ENCODE measurements around the gene KLK10.

The KLK10 gene, protein sequence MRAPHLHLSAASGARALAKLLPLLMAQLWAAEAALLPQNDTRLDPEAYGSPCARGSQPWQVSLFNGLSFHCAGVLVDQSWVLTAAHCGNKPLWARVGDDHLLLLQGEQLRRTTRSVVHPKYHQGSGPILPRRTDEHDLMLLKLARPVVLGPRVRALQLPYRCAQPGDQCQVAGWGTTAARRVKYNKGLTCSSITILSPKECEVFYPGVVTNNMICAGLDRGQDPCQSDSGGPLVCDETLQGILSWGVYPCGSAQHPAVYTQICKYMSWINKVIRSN

DNA sequence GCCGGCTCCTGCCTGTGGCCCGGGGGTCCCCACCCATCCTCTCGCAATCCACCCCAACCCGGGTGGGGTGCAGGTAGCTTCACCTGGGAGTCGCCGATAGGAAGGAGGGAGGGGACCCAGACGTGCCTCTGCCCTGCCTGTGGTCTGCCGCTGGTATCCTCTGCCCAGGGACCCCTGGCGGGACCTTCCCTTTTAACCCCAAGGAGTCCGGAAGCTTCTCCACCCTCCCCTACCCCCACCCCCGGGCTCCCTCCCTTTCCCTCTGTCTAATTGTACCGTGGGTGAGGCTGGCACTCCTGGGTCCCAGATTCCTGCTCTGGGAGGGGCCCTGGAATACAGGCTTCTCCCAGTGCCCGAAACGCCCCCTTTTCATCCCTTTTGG is at the start of gene KLK10:
Gene KLK10 (minus strand): TSS at position 166 of the 382 bp plus-strand sequence. CDS start 579 bp downstream, outside the sequence.
- Histone ChIP-seq H3K4me3 (ENCODE audit: low read depth in 1 of 2, low read length in 2 of 2) (no peak within 1 kb of the TSS), H3K27ac (ENCODE audit: low read depth, low read length) (no peak within 1 kb of the TSS), H3K4me1 (ENCODE audit: insufficient read depth, low read length) (no peaks in the 10 kb centered on the region), H3K9ac (ENCODE audit: low read length) (no peak within 1 kb of the TSS), H3K9me3 (ENCODE audit: low read length) (no peaks in the 10 kb centered on the region), H3K36me3 (ENCODE audit: insufficient read depth, low read length) (no peaks in the 10 kb centered on the region), H3K27me3 (ENCODE audit: control insufficient read depth in 1 of 2, insufficient read depth in 2 of 2, low read length in 2 of 2) (peaks cover 25 to 55% of the 10 kb centered on the region in 2 donors)

GRCh38 chr19:51066393-51067186 is 47.1 kb upstream of the KLK10 start:
- peaks cover 7 to 25% of the 10 kb centered on the region in 2 donors for H3K27me3 ChIP-seq (ENCODE audit: control insufficient read depth in 1 of 2, insufficient read depth in 2 of 2, low read length in 2 of 2)
- H3K4me3 ChIP-seq (ENCODE audit: low read depth in 1 of 2, low read length in 2 of 2), result no peak overlapping the region
- no peak overlapping the region for H3K27ac ChIP-seq (ENCODE audit: low read depth, low read length)
- H3K9me3 ChIP-seq (ENCODE audit: low read length), result no peaks in the 10 kb centered on the region
- no peaks in the 10 kb centered on the region for H3K4me1 ChIP-seq (ENCODE audit: insufficient read depth, low read length)
- no peak overlapping the region for H3K9ac ChIP-seq (ENCODE audit: low read length)
- H3K36me3 ChIP-seq (ENCODE audit: insufficient read depth, low read length), result no peaks in the 10 kb centered on the region

GRCh38 chr19:51065221-51065960 is 45.9 kb upstream of the KLK10 start:
- H3K36me3 ChIP-seq (ENCODE audit: insufficient read depth, low read length), result no peaks in the 10 kb centered on the region
- H3K4me3 ChIP-seq (ENCODE audit: low read depth in 1 of 2, low read length in 2 of 2), result no peak overlapping the region

DNA sequence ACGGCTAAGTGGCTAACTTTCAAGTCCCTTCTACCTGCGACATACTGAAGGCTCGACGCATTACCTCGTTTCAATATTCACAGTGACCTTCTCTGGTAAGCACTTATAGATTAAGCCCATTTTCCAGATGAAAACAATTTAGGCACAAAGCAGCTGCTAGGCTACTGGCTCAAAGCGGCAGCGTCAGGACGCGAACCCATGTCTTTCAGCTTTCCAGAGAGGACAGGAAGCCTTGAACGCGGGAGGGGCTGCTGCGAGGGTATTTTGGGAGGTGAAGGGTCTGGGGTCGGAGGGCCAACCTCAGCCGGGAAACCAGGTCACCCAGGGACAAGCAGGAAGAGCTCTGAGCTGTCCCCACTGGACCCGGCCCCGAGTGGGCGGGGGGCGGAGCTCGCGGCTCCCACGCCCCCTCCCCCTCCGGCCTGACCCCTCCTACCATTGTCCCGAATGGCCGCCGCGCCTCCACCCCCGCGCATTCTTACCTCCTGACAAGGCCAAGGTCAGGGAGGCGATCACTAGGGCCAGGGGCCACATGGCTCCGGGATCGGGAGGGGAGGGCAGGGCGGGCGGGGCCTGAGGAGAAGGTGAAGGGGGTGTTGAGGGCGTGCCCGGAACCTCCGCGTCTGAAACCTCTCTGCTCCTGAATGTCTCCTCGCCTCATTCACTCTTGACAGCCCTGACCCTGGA is 45.2 kb upstream of the KLK10 start, which contains the start of gene KLK13:
Gene KLK13 (minus strand): TSS at position 559 of the 687 bp plus-strand sequence. CDS start 25 bp downstream, at position 534.
- Histone ChIP-seq H3K4me3 (ENCODE audit: low read depth in 1 of 2, low read length in 2 of 2) (no peak within 1 kb of the TSS), H3K9ac (ENCODE audit: low read length) (no peak within 1 kb of the TSS), H3K27me3 (ENCODE audit: control insufficient read depth in 1 of 2, insufficient read depth in 2 of 2, low read length in 2 of 2) (peaks cover 12 to 25% of the 10 kb centered on the region in 2 donors), H3K36me3 (ENCODE audit: insufficient read depth, low read length) (no peaks in the 10 kb centered on the region), H3K4me1 (ENCODE audit: insufficient read depth, low read length) (no peaks in the 10 kb centered on the region), H3K9me3 (ENCODE audit: low read length) (no peaks in the 10 kb centered on the region), H3K27ac (ENCODE audit: low read depth, low read length) (no peak within 1 kb of the TSS)

More at GRCh38 chr19:51065221-51065960, 45.9 kb upstream of the KLK10 start:
- Histone ChIP-seq H3K9ac (ENCODE audit: low read length) (no peak overlapping the region), H3K9me3 (ENCODE audit: low read length) (no peaks in the 10 kb centered on the region), H3K4me1 (ENCODE audit: insufficient read depth, low read length) (no peaks in the 10 kb centered on the region), H3K27me3 (ENCODE audit: control insufficient read depth in 1 of 2, insufficient read depth in 2 of 2, low read length in 2 of 2) (peaks cover 12 to 25% of the 10 kb centered on the region in 2 donors), H3K27ac (ENCODE audit: low read depth, low read length) (no peak overlapping the region)

GRCh38 chr19:51063664-51064063 is 44.2 kb upstream of the KLK10 start:
- Histone ChIP-seq H3K4me3 (ENCODE audit: low read depth in 1 of 2, low read length in 2 of 2) (no peak overlapping the region), H3K4me1 (ENCODE audit: insufficient read depth, low read length) (no peaks in the 10 kb centered on the region), H3K27me3 (ENCODE audit: control insufficient read depth in 1 of 2, insufficient read depth in 2 of 2, low read length in 2 of 2) (peaks cover 12 to 25% of the 10 kb centered on the region in 2 donors), H3K27ac (ENCODE audit: low read depth, low read length) (no peak overlapping the region), H3K36me3 (ENCODE audit: insufficient read depth, low read length) (no peaks in the 10 kb centered on the region), H3K9me3 (ENCODE audit: low read length) (no peaks in the 10 kb centered on the region), H3K9ac (ENCODE audit: low read length) (no peak overlapping the region)

GRCh38 chr19:51060973-51061372 is 41.5 kb upstream of the KLK10 start:
- no peaks in the 10 kb centered on the region for H3K36me3 ChIP-seq (ENCODE audit: insufficient read depth, low read length)
- H3K4me3 ChIP-seq (ENCODE audit: low read depth in 1 of 2, low read length in 2 of 2), result no peak overlapping the region
- H3K4me1 ChIP-seq (ENCODE audit: insufficient read depth, low read length), result no peaks in the 10 kb centered on the region
- H3K27me3 ChIP-seq (ENCODE audit: control insufficient read depth in 1 of 2, insufficient read depth in 2 of 2, low read length in 2 of 2), result peaks cover 9 to 20% of the 10 kb centered on the region in 2 donors
- no peak overlapping the region for H3K27ac ChIP-seq (ENCODE audit: low read depth, low read length)
- no peak overlapping the region for H3K9ac ChIP-seq (ENCODE audit: low read length)
- no peaks in the 10 kb centered on the region for H3K9me3 ChIP-seq (ENCODE audit: low read length)

GRCh38 chr19:51060336-51060735 is 40.8 kb upstream of the KLK10 start:
- no peak overlapping the region for H3K9ac ChIP-seq (ENCODE audit: low read length)
- no peak overlapping the region for H3K27ac ChIP-seq (ENCODE audit: low read depth, low read length)
- H3K4me1 ChIP-seq (ENCODE audit: insufficient read depth, low read length), result no peaks in the 10 kb centered on the region
- no peaks in the 10 kb centered on the region for H3K9me3 ChIP-seq (ENCODE audit: low read length)
- no peaks in the 10 kb centered on the region for H3K36me3 ChIP-seq (ENCODE audit: insufficient read depth, low read length)
- peaks cover 6 to 14% of the 10 kb centered on the region in 2 donors for H3K27me3 ChIP-seq (ENCODE audit: control insufficient read depth in 1 of 2, insufficient read depth in 2 of 2, low read length in 2 of 2)
- H3K4me3 ChIP-seq (ENCODE audit: low read depth in 1 of 2, low read length in 2 of 2), result no peak overlapping the region

DNA sequence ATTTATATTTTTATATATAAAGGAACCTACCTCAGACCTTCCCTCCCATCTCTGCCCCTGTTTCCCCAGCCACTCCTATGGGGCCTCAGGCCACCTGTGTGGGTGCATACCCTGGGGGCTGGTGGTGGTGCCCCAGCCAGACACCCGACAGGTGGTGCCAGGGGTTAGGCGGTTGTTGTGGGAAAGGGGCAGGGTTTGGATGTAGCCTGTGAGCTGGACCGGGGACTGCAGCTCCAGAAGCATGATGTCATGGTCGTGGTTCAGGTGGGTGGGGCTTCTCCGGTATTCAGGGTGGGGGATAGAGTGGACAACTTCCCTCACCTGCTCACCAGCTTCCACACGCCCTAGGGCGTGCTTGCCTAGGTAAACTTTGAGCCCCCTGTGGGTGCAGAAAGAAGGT is 40.2 kb upstream of the KLK10 start:
- Histone ChIP-seq H3K36me3 (ENCODE audit: insufficient read depth, low read length) (no peaks in the 10 kb centered on the region), H3K9ac (ENCODE audit: low read length) (no peak overlapping the region), H3K9me3 (ENCODE audit: low read length) (no peaks in the 10 kb centered on the region), H3K4me1 (ENCODE audit: insufficient read depth, low read length) (no peaks in the 10 kb centered on the region), H3K27ac (ENCODE audit: low read depth, low read length) (no peak overlapping the region), H3K27me3 (ENCODE audit: control insufficient read depth in 1 of 2, insufficient read depth in 2 of 2, low read length in 2 of 2) (peaks cover 6 to 13% of the 10 kb centered on the region in 2 donors), H3K4me3 (ENCODE audit: low read depth in 1 of 2, low read length in 2 of 2) (no peak overlapping the region)

DNA sequence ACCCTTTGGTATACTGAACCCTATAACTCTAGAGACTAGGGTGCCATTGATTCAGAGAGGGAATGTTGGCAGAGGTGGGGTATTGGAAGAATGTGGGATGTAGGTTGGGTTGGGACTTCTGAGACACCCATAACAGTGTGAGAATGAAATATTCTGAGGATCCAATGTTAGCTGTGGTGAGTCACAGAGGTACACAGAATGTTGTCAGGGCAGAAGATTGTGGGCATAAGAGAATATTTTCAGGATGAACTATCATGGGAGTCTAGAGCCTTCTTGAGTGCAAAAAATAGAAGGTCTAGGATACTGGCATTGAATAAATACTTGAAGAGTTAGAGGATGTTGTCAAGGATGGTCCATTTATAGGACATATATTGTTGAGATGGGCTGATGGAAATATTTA is 36.4 kb upstream of the KLK10 start:
- Histone ChIP-seq H3K27ac (ENCODE audit: low read depth, low read length) (no peak overlapping the region), H3K4me1 (ENCODE audit: insufficient read depth, low read length) (no peaks in the 10 kb centered on the region), H3K9ac (ENCODE audit: low read length) (no peak overlapping the region), H3K9me3 (ENCODE audit: low read length) (no peaks in the 10 kb centered on the region), H3K36me3 (ENCODE audit: insufficient read depth, low read length) (no peaks in the 10 kb centered on the region), H3K4me3 (ENCODE audit: low read depth in 1 of 2, low read length in 2 of 2) (no peak overlapping the region), H3K27me3 (ENCODE audit: control insufficient read depth in 1 of 2, insufficient read depth in 2 of 2, low read length in 2 of 2) (peaks cover 0 to 5% of the 10 kb centered on the region in 2 donors)

- Histone ChIP-seq H3K27ac (ENCODE audit: low read depth, low read length) (no peak overlapping the region), H3K36me3 (ENCODE audit: insufficient read depth, low read length) (no peaks in the 10 kb centered on the region), H3K9ac (ENCODE audit: low read length) (no peak overlapping the region), H3K9me3 (ENCODE audit: low read length) (no peaks in the 10 kb centered on the region), H3K27me3 (ENCODE audit: control insufficient read depth in 1 of 2, insufficient read depth in 2 of 2, low read length in 2 of 2) (peaks cover 0 to 3% of the 10 kb centered on the region in 2 donors), H3K4me1 (ENCODE audit: insufficient read depth, low read length) (no peaks in the 10 kb centered on the region), H3K4me3 (ENCODE audit: low read depth in 1 of 2, low read length in 2 of 2) (no peak overlapping the region)
Measured at GRCh38 chr19:51047031-51047335, 27.5 kb upstream of the KLK10 start.

DNA sequence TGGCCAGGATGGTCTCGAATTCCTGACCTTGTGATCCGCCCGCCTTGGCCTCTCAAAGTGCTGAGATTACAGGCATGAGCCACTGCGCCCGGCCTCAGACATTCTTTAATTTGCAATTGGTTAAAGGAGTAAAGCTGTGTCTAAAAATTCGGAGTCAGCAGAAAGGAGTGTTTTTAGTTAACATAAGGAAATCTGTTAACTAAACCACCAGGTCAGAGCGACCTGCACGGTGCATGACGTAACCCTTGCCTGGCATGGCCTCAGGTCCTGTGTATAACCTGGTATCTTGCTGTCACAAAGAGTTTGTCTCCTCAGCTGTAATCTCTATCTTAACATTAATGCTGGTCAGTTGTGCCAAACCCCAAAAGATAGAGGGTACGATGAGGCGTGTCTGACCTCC is 24.8 kb upstream of the KLK10 start:
- H3K4me3 ChIP-seq (ENCODE audit: low read depth in 1 of 2, low read length in 2 of 2), result no peak overlapping the region
- H3K4me1 ChIP-seq (ENCODE audit: insufficient read depth, low read length), result no peaks in the 10 kb centered on the region
- no peaks in the 10 kb centered on the region for H3K9me3 ChIP-seq (ENCODE audit: low read length)
- no peaks in the 10 kb centered on the region for H3K36me3 ChIP-seq (ENCODE audit: insufficient read depth, low read length)
- no peak overlapping the region for H3K27ac ChIP-seq (ENCODE audit: low read depth, low read length)
- H3K9ac ChIP-seq (ENCODE audit: low read length), result no peak overlapping the region
- H3K27me3 ChIP-seq (ENCODE audit: control insufficient read depth in 1 of 2, insufficient read depth in 2 of 2, low read length in 2 of 2), result no peaks in the 10 kb centered on the region
